ENCODE results near the gene UGT2B10. TPM values are rescaled to one million over a fixed set of nuclear protein-coding genes. Genes with fewer than 3 reads are reported as not detected.

UGT2B10 gene
- total RNA-seq, 2 experiments from 2014 or later = not detected

DNA sequence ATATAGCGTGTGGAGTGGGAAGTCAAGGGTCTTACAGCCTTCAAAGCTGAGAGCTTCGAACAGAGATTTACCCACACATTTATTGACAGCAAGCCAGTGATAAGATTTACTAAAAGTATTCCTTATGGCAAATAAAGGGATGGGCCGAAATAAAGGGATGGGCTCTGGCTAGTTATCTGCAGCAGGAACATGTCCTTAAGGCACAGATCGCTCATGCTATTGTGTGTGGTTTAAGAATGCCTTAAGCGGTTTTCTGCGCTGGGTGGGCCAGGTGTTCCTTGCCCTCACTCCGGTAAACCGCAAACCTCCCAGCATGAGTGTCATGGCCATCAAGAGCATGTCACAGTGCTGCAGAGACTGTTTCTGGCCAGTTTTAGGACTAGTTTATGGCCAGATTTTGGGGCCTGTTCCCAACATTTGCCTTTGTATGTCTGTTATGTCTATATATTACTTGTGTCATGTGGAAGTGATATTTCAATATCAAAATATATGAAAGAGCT is 53.5 kb downstream of the UGT2B10 start:
- POLR2A ChIA-PET = no interaction called here
- CTCF ChIA-PET = no interaction called here

DNA sequence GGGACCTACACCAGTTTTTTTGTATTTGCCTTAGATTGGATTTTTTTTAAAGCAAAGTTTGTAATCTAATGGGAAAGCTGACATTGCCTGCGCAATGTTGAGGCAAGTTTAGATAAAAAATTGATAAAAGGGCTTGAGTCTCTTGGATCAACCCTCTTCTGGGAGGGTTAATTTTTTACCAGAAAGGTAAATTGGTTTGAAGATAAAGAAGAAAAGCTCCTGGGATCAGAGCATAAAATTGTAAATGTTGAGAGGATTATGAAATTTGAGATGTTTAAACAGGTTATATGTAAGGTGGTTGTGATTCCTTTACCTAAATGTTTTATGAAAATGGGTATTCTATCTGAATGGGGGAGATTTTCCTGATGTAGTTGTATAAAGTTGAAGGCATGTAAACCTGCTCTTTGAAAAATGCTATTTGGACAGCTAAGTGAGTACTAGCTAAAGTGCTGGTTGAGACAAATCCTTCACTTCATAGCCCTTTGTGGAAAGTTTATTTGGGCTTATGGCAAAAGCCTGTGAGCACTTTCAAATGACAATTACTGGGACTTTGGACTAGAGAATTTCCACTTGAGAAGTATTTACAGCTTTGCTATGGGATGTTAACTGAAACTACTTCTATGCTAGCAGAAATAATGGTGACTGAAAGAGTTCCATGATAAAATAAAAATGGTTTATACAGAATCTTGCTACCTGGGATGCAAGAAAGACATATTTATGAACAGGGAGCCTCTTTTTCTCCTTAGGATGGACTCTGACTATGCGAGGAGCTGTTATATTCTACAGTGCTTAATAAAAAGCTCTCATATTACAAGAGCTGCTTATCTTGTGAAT is 56.2 kb downstream of the UGT2B10 start:
- CTCF ChIA-PET = no interaction called here
- POLR2A ChIA-PET = no interaction called here

GRCh38 chr4:68872643-68873502 is 57.1 kb downstream of the UGT2B10 start:
- CTCF ChIA-PET = no interaction called here

GRCh38 chr4:68874507-68874906 is 58.7 kb downstream of the UGT2B10 start:
- CTCF ChIA-PET = no interaction called here
- POLR2A ChIA-PET = no interaction called here

More at GRCh38 chr4:68872643-68873502, 57.1 kb downstream of the UGT2B10 start:
- POLR2A ChIA-PET = no interaction called here

GRCh38 chr4:68877555-68877954 is 61.8 kb downstream of the UGT2B10 start:
- POLR2A ChIA-PET = no interaction called here
- CTCF ChIA-PET = no interaction called here

DNA sequence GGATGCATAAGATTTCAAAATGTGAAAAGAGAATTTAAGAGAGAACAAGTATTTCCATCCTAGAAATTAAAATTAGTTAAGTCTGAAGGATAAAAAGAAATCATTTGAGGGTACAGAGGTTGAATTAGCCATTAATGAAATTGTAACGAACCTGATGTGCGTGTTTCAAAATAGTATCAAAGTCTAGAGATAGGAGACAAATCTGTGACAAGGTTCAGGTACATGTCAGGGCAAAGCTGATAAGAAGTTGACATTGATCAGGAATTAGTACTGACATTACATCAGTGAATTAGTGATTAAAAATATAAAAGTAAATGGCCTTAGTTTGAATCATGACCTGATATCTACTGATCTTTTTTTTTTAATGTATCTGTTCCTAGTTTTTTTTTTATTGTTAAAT is 62.3 kb downstream of the UGT2B10 start:
- CTCF ChIA-PET = no interaction called here
- POLR2A ChIA-PET = no interaction called here

Other genes with a start within 250 kb of the UGT2B10 start
- not detected for gene UGT2B17, start 239.7 kb upstream of the UGT2B10 start, total RNA-seq
- not detected for gene UGT2B15, start 145.3 kb upstream of the UGT2B10 start, total RNA-seq
- not detected for gene UGT2A3, start 135.8 kb downstream of the UGT2B10 start, total RNA-seq

Data from activated CD8-positive, alpha-beta memory T cell treated with anti-CD3 and anti-CD28 coated beads for 36 hours (primary cell).